SU-DHL-6 (cell line): ENCODE results near the gene FBXO15.

Experiments
- H2AFZ ChIP-seq: fragments of 200-600 bp; sonication (generic); 2 replicates; pipeline ENCODE4 v1.6.1; 2014; ENCODE audit warnings: low read depth, mild to moderate bottlenecking, moderate library complexity, mixed read lengths, antibody characterized with exemption, low read length; ENCODE audit not compliant: severe bottlenecking
- H3F3A ChIP-seq: fragments of 200-600 bp; shearing (Covaris generic); 2 replicates; pipeline ENCODE4 v1.6.0; 2016; ENCODE audit warnings: antibody characterized with exemption, mild to moderate bottlenecking; ENCODE audit not compliant: insufficient read depth
- H3K27ac ChIP-seq: fragments of 200-600 bp; sonication (generic); 2 replicates; pipeline ENCODE4 v1.5.1; 2016; ENCODE audit warnings: low read depth, mild to moderate bottlenecking, low read length, moderate library complexity, mixed read lengths
- H3K27me3 ChIP-seq: fragments of 200-600 bp; sonication (generic), shearing (Covaris generic); 2 replicates; pipeline ENCODE4 v1.6.0; 2014; ENCODE audit warnings: mild to moderate bottlenecking, low read length
- H3K36me3 ChIP-seq: fragments of 200-600 bp; sonication (generic); 2 replicates; pipeline ENCODE4 v1.6.1; 2014; ENCODE audit warnings: mild to moderate bottlenecking, low read length, mixed read lengths
- H3K4me2 ChIP-seq: fragments of 300-600, 200-600 bp; shearing (Covaris generic), sonication (generic); 2 replicates; pipeline ENCODE4 v1.6.0; 2014; ENCODE audit warnings: low read length, low read depth, mild to moderate bottlenecking; ENCODE audit not compliant: poor library complexity, severe bottlenecking
- H3K4me3 ChIP-seq: fragments of 200-600 bp; sonication (generic); 2 replicates; pipeline ENCODE4 v1.5.1; 2014; ENCODE audit warnings: antibody characterized with exemption, low read length, mild to moderate bottlenecking, mixed read lengths; ENCODE audit not compliant: insufficient read depth, poor library complexity, severe bottlenecking
- H3K79me2 ChIP-seq: fragments of 200-600 bp; sonication (generic); 2 replicates; pipeline ENCODE4 v1.6.1; 2014; ENCODE audit warnings: mild to moderate bottlenecking, low read length, moderate library complexity; ENCODE audit not compliant: insufficient read depth
- H3K9ac ChIP-seq: fragments of 200-600 bp; sonication (generic); 2 replicates; pipeline ENCODE4 v1.7.0; 2014; ENCODE audit warnings: mild to moderate bottlenecking, low read length
- H3K9me2 ChIP-seq: fragments of 200-600 bp; sonication (generic); replicated peaks from 2 replicates; pipeline ENCODE4 v1.6.1; 2014; ENCODE audit warnings: low read length; ENCODE audit not compliant: insufficient read depth
- H3K9me3 ChIP-seq: fragments of 200-600 bp; sonication (generic); 2 replicates; pipeline ENCODE4 v1.6.1; 2014; ENCODE audit warnings: low read length, mixed read lengths; ENCODE audit not compliant: insufficient read depth
- H4K20me1 ChIP-seq: fragments of 200-600 bp; sonication (generic); 2 replicates; pipeline ENCODE4 v1.6.1; 2014; ENCODE audit warnings: low read depth, mild to moderate bottlenecking, antibody characterized with exemption, low read length, moderate library complexity, mixed read lengths
- CTCF ChIP-seq: fragments of 200-600 bp; sonication (generic); IDR thresholded peaks from one replicate; pipeline ENCODE4 v1.5.1; 2017; ENCODE audit warnings: antibody characterized with exemption, mild to moderate bottlenecking, low read length, moderate library complexity; ENCODE audit not compliant: insufficient read depth, poor library complexity, severe bottlenecking
- EZH2phosphoT487 ChIP-seq: fragments of 200-600 bp; sonication (generic), shearing (Covaris generic); conservative IDR thresholded peaks from 2 replicates; pipeline ENCODE4 v1.6.1; 2018; ENCODE audit warnings: mild to moderate bottlenecking, antibody characterized with exemption, low read length, moderate library complexity, mixed read lengths

FBXO15 gene

DNA sequence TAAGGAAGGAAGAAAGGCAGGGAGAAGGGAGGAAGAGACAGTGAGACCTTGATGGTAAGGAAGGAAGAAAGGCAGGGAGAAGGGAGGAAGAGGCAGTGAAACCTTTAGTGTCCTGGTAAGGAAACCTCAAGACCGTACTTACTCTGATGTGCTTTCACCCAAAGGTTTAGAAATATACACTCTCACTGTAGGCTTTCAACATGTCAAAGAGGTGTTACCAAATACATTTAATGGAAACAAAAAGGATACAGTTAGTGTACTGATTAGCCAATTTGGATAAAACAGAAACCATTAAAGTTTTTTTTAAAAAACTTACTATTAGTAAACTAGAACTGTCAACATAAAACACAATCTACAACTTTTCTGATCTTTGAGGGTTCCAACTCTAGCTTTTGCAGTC, 7.1 kb downstream of the FBXO15 start:
- Histone ChIP-seq H3F3A (no peaks in the 10 kb centered on the region), H3K27ac (no peak overlapping the region), H3K9me3 (no peaks in the 10 kb centered on the region), H2AFZ (no peak overlapping the region), H4K20me1 (no peaks in the 10 kb centered on the region), H3K4me3 (no peak overlapping the region), H3K4me2 (no peak overlapping the region), H3K27me3 (no peaks in the 10 kb centered on the region), H3K9me2 (no peaks in the 10 kb centered on the region), H3K9ac (no peak overlapping the region), H3K79me2 (no peaks in the 10 kb centered on the region), H3K36me3 (no peaks in the 10 kb centered on the region)
- TF ChIP-seq CTCF: no peak
- TF ChIP-seq EZH2phosphoT487: no peak

DNA sequence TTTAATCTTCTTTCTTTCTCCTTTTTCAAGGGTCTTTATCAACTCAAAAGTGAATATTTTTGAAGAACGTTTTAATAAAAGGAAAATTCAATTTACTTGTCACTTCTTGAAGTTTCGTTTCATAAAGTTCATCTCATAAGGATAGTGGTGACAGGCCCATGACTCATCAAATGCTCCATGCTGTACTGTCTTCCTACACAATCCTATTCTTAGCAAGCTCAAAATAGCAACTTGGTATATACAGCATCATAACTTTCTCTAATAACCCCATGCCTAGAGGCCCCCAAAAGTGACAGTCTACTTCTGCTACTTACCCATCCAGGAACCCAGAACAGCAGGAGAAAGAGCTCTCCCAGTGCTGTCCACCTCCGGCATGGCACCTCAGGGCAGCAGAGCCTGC, 7.7 kb downstream of the FBXO15 start:
- no peak overlapping the region for H3K27ac ChIP-seq
- H3K79me2 ChIP-seq: no peaks in the 10 kb centered on the region
- H3K36me3 ChIP-seq: no peaks in the 10 kb centered on the region
- H3F3A ChIP-seq: no peaks in the 10 kb centered on the region
- no peaks in the 10 kb centered on the region for H3K9me3 ChIP-seq
- no peaks in the 10 kb centered on the region for H3K27me3 ChIP-seq
- no peak overlapping the region for H2AFZ ChIP-seq
- H3K9me2 ChIP-seq: no peaks in the 10 kb centered on the region
- no peak overlapping the region for H3K4me2 ChIP-seq
- H3K4me3 ChIP-seq: no peak overlapping the region
- H4K20me1 ChIP-seq: no peaks in the 10 kb centered on the region
- no peak for TF ChIP-seq EZH2phosphoT487
- no peak for TF ChIP-seq CTCF
- no peak overlapping the region for H3K9ac ChIP-seq

GRCh38 chr18:74139411-74139810, 8.2 kb downstream of the FBXO15 start:
- H3K4me2 ChIP-seq: no peak overlapping the region
- H3K27ac ChIP-seq: no peak overlapping the region
- H3K36me3 ChIP-seq: no peaks in the 10 kb centered on the region
- H2AFZ ChIP-seq: no peak overlapping the region
- no peaks in the 10 kb centered on the region for H3K9me3 ChIP-seq
- H3K79me2 ChIP-seq: no peaks in the 10 kb centered on the region
- no peaks in the 10 kb centered on the region for H3F3A ChIP-seq
- H3K27me3 ChIP-seq: no peaks in the 10 kb centered on the region
- no peak overlapping the region for H3K9ac ChIP-seq
- H3K4me3 ChIP-seq: no peak overlapping the region
- no peaks in the 10 kb centered on the region for H4K20me1 ChIP-seq
- TF ChIP-seq EZH2phosphoT487 (no peak), CTCF (no peak)
- H3K9me2 ChIP-seq: no peaks in the 10 kb centered on the region
